ENCODE data around the gene SEMA6A.
"Not testable (repeated sequence)": the region's sequence is repeated elsewhere in the genome, so short reads cannot be mapped to it uniquely, and the experiment has no call there.

The SEMA6A gene

GRCh38 chr5:116553366-116553765 is 21.3 kb downstream of the SEMA6A start:
- DNase-seq (ENCODE audit: low spot score), result no peak

- DNase-seq (ENCODE audit: low spot score), result no peak
Observed at GRCh38 chr5:116550082-116550481, 24.5 kb downstream of the SEMA6A start.

GRCh38 chr5:116546743-116547124 is 27.9 kb downstream of the SEMA6A start:
- no peak for DNase-seq (ENCODE audit: low spot score)

- DNase-seq (ENCODE audit: low spot score), result no peak
Observed at GRCh38 chr5:116546033-116546742, 28.4 kb downstream of the SEMA6A start.

GRCh38 chr5:116545465-116545864 is 29.2 kb downstream of the SEMA6A start:
- not testable (repeated sequence) for DNase-seq (ENCODE audit: low spot score)

- no peak for DNase-seq (ENCODE audit: low spot score)
Observed at GRCh38 chr5:116544531-116545241, 29.9 kb downstream of the SEMA6A start.

- DNase-seq (ENCODE audit: low spot score), result no peak
Observed at GRCh38 chr5:116543501-116543900, 31.1 kb downstream of the SEMA6A start.

GRCh38 chr5:116542619-116543018 is 32.0 kb downstream of the SEMA6A start:
- DNase-seq (ENCODE audit: low spot score), result no peak

- DNase-seq (ENCODE audit: low spot score), result no peak
Observed at GRCh38 chr5:116539222-116539621, 35.4 kb downstream of the SEMA6A start.

- no peak for DNase-seq (ENCODE audit: low spot score)
Observed at GRCh38 chr5:116536316-116537083, 38.1 kb downstream of the SEMA6A start.

- no peak for DNase-seq (ENCODE audit: low spot score)
Observed at GRCh38 chr5:116534964-116535651, 39.5 kb downstream of the SEMA6A start.

GRCh38 chr5:116532762-116533525 is 41.7 kb downstream of the SEMA6A start:
- DNase-seq (ENCODE audit: low spot score), result no peak

- DNase-seq (ENCODE audit: low spot score), result no peak
Observed at GRCh38 chr5:116531635-116532034, 43.0 kb downstream of the SEMA6A start.

- no peak for DNase-seq (ENCODE audit: low spot score)
Observed at GRCh38 chr5:116531117-116531516, 43.5 kb downstream of the SEMA6A start.

- no peak for DNase-seq (ENCODE audit: low spot score)
Observed at GRCh38 chr5:116530276-116530675, 44.3 kb downstream of the SEMA6A start.

- no peak for DNase-seq (ENCODE audit: low spot score)
Observed at GRCh38 chr5:116529615-116530014, 45.0 kb downstream of the SEMA6A start.

- DNase-seq (ENCODE audit: low spot score), result no peak
Observed at GRCh38 chr5:116528519-116529234, 45.9 kb downstream of the SEMA6A start.

- DNase-seq (ENCODE audit: low spot score), result no peak
Observed at GRCh38 chr5:116527582-116527981, 47.0 kb downstream of the SEMA6A start.

- DNase-seq (ENCODE audit: low spot score), result no peak
Observed at GRCh38 chr5:116525674-116526073, 48.9 kb downstream of the SEMA6A start.

- DNase-seq (ENCODE audit: low spot score), result no peak
Observed at GRCh38 chr5:116524966-116525365, 49.7 kb downstream of the SEMA6A start.

Data from RKO (cell line).